Lower leg skin (tissue), 3 donors: Measurements from ENCODE around the gene CRK.

Experiments used
- CTCF ChIP-seq, 3 donors: fragments of 450-650 bp; IDR thresholded peaks; one replicate each; pipeline ENCODE4 v1.5.1; 2016; ENCODE audit warnings: antibody characterized with exemption in 3 of 3, mild to moderate bottlenecking in 3 of 3, moderate library complexity in 2 of 3
- POLR2A ChIP-seq, 2 donors: fragments of 450-650 bp; IDR thresholded peaks; one replicate each; pipeline ENCODE4 v1.6.1; 2016 to 2017; ENCODE audit warnings: antibody characterized with exemption in 2 of 2, mild to moderate bottlenecking in 1 of 2, moderate library complexity in 1 of 2

GRCh38 chr17:1435326-1435725, 20.7 kb downstream of the CRK start:
- TF ChIP-seq POLR2A (IDR thresholded peaks at IDR 0.05), result no peak
- TF ChIP-seq CTCF (IDR thresholded peaks at IDR 0.05), result no peak
